SU-DHL-6 (cell line): ENCODE data around the gene USP21.

Experiments
- EZH2phosphoT487 ChIP-seq: fragments of 200-600 bp; sonication (generic), shearing (Covaris generic); conservative IDR thresholded peaks from 2 replicates; pipeline ENCODE4 v1.6.1; 2018; ENCODE audit warnings: mild to moderate bottlenecking, antibody characterized with exemption, low read length, moderate library complexity, mixed read lengths
- TF ChIP-seq, protein P1 (sequence below): fragments of 200-600 bp; sonication (generic); IDR thresholded peaks from one replicate; pipeline ENCODE4 v1.5.1; 2017; ENCODE audit warnings: antibody characterized with exemption, mild to moderate bottlenecking, low read length, moderate library complexity; ENCODE audit not compliant: insufficient read depth, poor library complexity, severe bottlenecking

DNA sequence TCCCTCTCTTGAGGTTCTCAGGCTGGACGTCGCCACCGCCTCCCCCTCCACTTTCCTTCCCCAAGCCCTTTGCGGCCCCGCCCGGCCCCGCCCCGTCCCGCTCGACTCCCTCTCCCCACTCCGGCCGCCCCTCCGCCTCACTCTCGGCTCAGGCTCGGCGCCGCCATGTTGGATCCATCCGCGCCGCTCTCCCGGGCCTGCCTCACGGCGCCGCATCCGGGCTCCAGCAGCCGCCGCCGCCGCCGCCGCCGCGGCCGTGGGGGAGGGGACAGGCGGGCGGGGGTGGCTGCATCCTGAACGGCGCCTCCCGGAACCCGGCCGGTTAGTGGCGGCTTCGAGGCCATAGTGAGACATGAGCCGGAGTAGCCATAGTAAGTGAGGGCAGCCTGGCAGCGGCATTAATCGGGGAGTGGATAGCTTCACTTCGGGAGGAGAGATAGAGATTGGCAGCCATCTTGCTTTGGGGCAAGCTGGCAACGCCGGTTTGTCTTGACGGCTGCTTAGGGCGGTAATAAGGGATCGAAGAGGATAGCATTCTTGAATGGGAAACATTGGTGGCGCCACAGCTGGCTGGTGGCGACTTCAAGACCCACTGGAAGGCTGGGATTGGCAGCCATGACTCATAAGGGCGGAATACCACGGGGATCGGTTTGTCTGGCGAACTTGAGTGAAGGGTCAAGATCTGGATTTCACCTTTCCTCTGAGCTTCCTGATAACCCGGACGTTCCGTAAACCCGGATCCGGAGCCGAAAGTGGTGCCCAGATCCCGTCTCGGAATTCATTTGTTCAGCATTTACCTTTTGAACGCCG is 26.7 kb upstream of the USP21 start, which contains the start of gene DEDD:
- TF ChIP-seq, protein P1, sequence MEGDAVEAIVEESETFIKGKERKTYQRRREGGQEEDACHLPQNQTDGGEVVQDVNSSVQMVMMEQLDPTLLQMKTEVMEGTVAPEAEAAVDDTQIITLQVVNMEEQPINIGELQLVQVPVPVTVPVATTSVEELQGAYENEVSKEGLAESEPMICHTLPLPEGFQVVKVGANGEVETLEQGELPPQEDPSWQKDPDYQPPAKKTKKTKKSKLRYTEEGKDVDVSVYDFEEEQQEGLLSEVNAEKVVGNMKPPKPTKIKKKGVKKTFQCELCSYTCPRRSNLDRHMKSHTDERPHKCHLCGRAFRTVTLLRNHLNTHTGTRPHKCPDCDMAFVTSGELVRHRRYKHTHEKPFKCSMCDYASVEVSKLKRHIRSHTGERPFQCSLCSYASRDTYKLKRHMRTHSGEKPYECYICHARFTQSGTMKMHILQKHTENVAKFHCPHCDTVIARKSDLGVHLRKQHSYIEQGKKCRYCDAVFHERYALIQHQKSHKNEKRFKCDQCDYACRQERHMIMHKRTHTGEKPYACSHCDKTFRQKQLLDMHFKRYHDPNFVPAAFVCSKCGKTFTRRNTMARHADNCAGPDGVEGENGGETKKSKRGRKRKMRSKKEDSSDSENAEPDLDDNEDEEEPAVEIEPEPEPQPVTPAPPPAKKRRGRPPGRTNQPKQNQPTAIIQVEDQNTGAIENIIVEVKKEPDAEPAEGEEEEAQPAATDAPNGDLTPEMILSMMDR: no peak
- TF ChIP-seq EZH2phosphoT487: no peak
